ENCODE data around the gene IDH1.
"Not testable (repeated sequence)": the region's sequence is repeated elsewhere in the genome, so short reads cannot be mapped to it uniquely, and the experiment has no call there.

IDH1 gene

DNA sequence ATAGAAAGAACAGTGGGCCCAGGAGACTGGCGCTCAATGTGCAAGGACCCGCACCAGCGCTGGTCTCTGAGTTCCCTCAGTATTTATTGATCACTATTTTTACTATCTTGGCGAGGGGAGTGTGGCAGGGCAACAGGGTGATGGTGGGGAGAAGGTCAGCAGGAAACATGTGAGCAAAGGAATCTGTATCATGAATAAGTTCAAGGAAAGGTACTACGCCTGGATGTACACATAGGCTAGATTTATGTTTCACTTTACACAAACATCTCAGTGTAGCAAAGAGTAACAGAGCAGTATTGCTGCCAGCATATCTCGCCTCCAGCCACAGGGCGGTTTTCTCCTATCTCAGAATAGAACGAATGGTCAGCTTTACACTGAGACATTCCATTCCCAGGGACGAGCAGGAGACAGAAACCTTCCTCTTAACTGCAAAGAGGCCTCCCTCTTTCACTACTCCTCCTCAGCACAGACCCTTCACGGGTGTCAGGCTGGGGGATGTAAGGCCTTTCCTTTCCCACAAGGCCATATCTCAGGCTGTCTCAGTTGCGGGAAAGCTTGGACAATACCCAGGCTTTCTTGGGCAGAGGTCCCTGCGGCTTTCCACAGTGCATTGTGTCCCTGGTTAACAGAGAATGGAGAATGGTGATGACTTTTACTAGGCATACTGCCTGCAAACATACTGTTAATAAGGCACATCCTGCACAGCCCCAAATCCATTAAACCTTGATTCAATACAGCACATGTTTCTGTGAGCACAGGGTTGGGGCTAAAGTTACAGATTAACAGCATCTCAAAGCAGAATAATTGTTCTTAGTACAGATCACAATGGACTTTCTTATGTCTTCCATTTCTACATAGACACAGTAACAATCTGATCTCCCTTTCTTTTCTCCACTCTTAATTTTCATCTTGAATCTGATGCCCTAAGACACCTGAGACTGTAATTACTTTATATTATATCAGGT is 2.3 kb upstream of the IDH1 start:
- DNase-seq (ENCODE audit: low spot score), result not testable (repeated sequence)

GRCh38 chr2:208256192-208256782 is 1.4 kb upstream of the IDH1 start:
- no peak for DNase-seq (ENCODE audit: low spot score)

DNA sequence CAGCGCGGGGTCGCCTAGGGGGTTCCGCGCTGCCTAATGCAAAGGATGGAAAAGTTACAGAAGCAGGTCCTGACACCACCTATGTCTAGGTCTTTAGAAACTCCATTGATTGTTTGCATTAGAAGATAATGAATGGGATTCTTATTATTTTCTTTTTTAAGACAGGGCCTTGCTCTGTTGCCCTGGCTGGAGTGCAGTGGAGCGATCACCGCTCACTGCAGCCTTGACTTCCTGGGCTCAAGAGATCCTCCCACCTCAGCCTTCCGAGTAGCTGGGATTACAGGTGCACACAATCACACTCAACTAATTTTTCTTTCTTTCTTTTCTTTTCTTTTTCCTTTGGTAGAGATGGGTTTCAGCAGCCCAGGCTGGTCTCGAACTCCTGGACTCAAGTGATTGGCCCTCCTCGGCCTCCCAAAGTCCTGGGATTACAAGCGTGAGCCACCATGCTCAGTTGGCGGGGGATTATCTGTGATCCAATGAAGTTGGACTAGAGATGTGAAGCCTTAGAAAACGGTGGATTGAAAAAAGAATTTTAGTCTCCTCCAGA is 761 bp upstream of the IDH1 start:
- no peak for DNase-seq (ENCODE audit: low spot score)

GRCh38 chr2:208254118-208254870 is 577 bp downstream of the IDH1 start:
- peak; percentile 69 for DNase-seq (ENCODE audit: low spot score)

GRCh38 chr2:208253600-208254117 is 1.2 kb downstream of the IDH1 start:
- DNase-seq (ENCODE audit: low spot score), result no peak

- no peak for DNase-seq (ENCODE audit: low spot score)
These were observed 2.0 kb downstream of the IDH1 start for GRCh38 chr2:208252716-208253492.

DNA sequence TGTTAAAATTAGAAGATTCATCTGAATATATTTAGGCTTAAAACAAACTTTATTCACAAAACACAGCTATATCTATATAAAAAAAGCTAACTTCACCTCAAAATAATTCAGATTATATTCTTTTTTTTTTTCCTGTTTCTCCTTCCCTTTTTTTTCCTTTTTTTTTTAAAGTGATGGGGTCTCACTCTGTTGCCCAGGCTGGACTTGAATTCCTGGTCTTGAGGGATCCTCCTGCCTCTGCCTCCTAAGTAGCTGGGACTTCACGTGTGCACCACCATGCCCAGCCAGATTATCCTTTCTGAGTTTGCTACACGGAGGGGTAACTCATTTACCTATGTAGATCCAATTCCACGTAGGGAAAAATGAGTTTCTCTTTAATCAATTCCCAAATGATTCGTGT is 3.8 kb downstream of the IDH1 start:
- DNase-seq (ENCODE audit: low spot score), result no peak

DNA sequence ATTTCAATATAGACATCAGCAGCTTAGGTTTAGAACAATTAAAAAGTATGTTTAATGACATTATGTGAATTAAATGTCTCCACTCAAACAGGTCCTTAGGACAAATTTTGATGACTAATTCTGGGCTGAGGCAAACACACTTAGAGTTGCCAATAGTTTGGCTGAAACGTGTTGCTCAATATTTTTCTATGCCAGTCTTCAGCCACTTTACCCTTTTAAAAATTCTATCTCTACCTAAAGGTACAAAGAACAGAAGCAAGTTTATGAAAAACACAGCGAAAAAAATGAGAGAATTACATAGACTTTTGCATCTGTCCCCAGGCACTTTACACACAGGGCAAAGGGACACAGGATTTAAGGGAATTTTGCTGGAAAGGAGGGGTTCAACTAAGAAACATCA is 4.5 kb downstream of the IDH1 start:
- DNase-seq (ENCODE audit: low spot score), result no peak

GRCh38 chr2:208249296-208249695 is 5.6 kb downstream of the IDH1 start:
- DNase-seq (ENCODE audit: low spot score), result no peak

- DNase-seq (ENCODE audit: low spot score), result no peak
These were observed 6.3 kb downstream of the IDH1 start for GRCh38 chr2:208248601-208249000.

DNA sequence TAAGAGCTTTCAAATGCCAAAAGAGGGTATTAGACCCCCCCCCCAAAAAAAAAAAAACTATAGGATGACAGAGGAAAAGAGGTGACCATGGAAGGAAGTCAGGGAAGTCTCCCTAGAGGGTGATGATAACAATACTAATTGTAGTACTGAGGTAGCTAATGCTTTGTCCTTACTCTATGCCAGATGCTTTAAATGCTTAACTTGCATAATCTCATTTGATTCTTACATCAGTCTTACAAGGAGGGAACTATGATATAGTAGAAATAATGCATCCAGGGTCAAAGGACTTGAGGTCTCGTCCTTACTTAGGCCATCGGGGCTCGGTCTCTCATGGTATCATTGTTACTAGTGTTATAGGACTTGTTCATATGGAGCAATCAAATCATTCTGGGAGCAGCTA is 9.1 kb downstream of the IDH1 start:
- no peak for DNase-seq (ENCODE audit: low spot score)

DNA sequence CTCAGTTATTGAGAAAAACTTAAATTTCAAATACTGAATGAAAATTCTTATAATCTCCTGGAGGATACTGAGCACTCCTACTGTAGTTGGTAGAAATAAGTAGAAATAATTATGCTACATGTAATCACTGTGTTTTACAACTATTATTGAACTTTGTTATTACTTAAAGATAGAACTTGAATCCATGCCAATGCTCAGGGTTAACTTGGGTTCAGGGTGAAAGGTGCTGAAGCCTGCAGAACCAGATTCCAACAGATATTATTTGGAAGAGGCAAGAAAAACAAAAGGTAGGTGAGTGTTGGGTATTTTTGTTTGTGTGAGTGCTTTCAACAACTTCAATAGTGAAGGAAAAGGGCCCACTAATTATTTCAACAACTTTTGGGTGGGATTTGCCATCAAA is 10.4 kb downstream of the IDH1 start:
- no peak for DNase-seq (ENCODE audit: low spot score)

DNA sequence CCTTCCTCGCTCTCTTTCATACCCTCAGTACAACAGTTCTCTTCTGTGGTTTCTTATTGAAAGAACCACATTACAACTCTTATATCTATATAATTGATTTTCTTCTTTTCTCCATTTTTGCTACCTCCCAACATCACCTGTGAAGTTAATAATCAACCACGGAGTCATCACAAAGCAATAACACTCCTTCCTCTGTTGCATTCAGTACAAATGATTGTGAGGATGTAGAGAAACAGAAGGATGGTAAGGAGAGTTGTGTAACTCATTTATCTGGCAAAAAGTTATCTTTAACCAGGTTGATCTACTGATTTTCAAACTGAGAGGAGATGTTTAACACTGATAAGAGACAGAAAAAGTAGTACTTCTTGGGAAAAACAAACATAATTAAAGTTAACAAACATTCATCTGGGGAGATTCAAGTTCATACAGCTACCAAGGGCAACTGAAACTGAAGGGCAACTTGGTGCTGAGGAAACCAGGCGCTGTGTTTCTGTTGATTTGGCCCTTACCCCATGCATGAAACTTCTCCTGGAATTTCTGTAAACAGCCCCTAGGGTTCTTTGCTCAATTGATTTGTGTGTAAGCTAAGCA is 14.2 kb downstream of the IDH1 start:
- no peak for DNase-seq (ENCODE audit: low spot score)

- no peak for DNase-seq (ENCODE audit: low spot score)
These were observed 14.9 kb downstream of the IDH1 start for GRCh38 chr2:208239770-208240493.

DNA sequence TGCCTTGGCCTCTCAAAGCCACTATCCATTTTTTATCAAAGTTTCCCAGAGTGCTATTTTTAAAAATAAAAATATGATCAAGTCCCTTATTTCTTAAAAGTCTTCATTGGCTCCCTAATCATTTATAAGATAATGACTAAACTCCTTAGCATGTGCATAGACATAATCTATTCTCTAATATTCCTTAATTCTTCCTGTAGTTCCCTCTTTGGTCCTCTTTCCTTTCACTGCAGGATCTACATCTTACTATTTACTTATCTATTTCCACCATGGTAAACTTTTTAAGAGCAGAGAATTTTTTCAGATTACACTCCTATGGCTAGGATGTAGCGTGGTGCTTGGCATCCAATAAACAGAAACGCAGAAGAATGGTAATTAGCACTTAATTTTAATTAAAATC is 19.0 kb downstream of the IDH1 start:
- no peak for DNase-seq (ENCODE audit: low spot score)

- DNase-seq (ENCODE audit: low spot score), result no peak
These were observed 20.1 kb downstream of the IDH1 start for GRCh38 chr2:208234786-208235185.

DNA sequence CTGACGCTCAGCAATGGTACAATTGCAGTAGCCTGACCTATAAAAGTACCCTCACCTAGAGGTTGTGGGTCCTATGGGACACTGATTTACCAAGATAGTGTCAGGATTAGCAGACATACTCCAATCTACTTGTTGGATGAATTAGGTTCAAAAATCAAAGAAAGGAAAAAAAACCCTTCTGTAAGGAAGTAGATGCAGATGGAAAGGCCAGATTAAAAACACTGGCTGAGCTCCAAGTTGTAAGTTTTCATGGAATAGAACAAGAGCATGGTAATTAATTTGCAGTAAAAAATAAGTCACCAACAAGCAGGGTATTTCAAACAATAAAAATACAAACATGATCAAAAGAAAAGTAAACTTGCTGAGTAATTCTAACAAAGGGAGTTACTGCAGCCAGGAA is 26.4 kb downstream of the IDH1 start:
- no peak for DNase-seq (ENCODE audit: low spot score)

GRCh38 chr2:208227581-208228232 is 27.2 kb downstream of the IDH1 start:
- no peak for DNase-seq (ENCODE audit: low spot score)

DNA sequence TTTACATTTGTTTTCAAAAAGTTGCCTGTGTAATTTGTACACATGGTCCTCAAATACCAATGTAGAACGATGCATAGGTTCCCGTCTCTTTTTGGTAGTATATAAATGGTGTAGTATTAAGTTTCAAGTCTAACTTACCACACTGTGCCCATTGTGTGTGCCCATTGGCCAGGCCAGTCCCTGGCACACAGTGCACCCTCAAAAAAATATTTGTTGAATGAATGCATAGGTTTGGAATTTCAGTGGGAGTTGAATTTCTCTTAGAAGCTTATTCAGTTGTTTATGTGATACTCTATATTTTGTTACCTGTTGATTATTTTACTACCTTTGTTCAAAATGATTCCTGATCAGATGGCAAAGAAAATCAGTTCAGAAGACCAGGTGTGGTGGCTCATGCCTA is 30.1 kb downstream of the IDH1 start:
- DNase-seq (ENCODE audit: low spot score), result no peak

GRCh38 chr2:208222351-208222750 is 32.5 kb downstream of the IDH1 start:
- no peak for DNase-seq (ENCODE audit: low spot score)

All from kidney capillary endothelial cell (primary cell).